Thoracic aorta (tissue), 2 donors: ENCODE results near the gene RGCC. TPM values are rescaled to one million over a fixed set of nuclear protein-coding genes. Genes with fewer than 3 reads are reported as not detected.
"Not testable (repeated sequence)": the region's sequence is repeated elsewhere in the genome, so short reads cannot be mapped to it uniquely, and the experiment has no call there.

Experiments used
- ATAC-seq: fragments of 150-250 bp; one replicate; pipeline ENCODE4 v1.8.0; 2017; ENCODE audit warnings: low read depth; ENCODE audit not compliant: insufficient number of reproducible peaks, low FRiP score
- DNase-seq: peaks from one replicate; pipeline ENCODE4 v3.0.0-alpha.2; 2020; ENCODE audit warnings: low spot score
- H3K27ac ChIP-seq, 2 donors: fragments of 200-600 bp; sonication (generic); 1 replicate in 1 of 2; 2 replicates in 1 of 2; pipeline ENCODE4 v1.5.1; 2016; ENCODE audit warnings: mild to moderate bottlenecking in 2 of 2, moderate library complexity in 2 of 2
- H3K27me3 ChIP-seq: fragments of 200-600 bp; sonication (generic); replicated peaks from 2 replicates; pipeline ENCODE4 v1.6.0; 2016; ENCODE audit warnings: mild to moderate bottlenecking; ENCODE audit not compliant: insufficient read depth
- H3K36me3 ChIP-seq: fragments of 200-600 bp; sonication (generic); one replicate; pipeline ENCODE4 v1.5.1; 2016
- H3K4me1 ChIP-seq, 2 donors: fragments of 200-600 bp; sonication (generic); 1 replicate in 1 of 2; 2 replicates in 1 of 2; pipeline versions ENCODE4 v1.5.1 to v1.6.0; 2016; ENCODE audit warnings: low read depth in 2 of 2, mild to moderate bottlenecking in 1 of 2; ENCODE audit not compliant: control insufficient read depth in 1 of 2
- H3K4me3 ChIP-seq: fragments of 200-600 bp; sonication (generic); 2 replicates; pipeline ENCODE4 v1.5.1; 2016; ENCODE audit warnings: mild to moderate bottlenecking
- H3K9me3 ChIP-seq: fragments of 200-600 bp; sonication (generic); 2 replicates; pipeline ENCODE4 v1.5.1; 2016
- CTCF ChIP-seq: fragments of 200-600 bp; sonication (generic); IDR thresholded peaks from one replicate; pipeline ENCODE4 v1.5.1; 2019; ENCODE audit warnings: antibody characterized with exemption
- total RNA-seq, 2 donors: library from RNA; depleted of rRNA; stranded (reverse); fragments of >200 nt; gene quantifications; one replicate each; pipeline versions ENCODE4 v1.1.0 to v1.2.3, GENCODE V29; 2016

Gene RGCC
- total RNA-seq, 2 donors from 2014 or later, result 93.3 to 134 TPM

- H3K9me3 ChIP-seq, result no peaks in the 10 kb centered on the region
- DNase-seq, result no peak
- no peak for TF ChIP-seq CTCF
- no peaks in the 10 kb centered on the region for H3K27me3 ChIP-seq
- H3K4me3 ChIP-seq, result no peak overlapping the region
- no peaks in the 10 kb centered on the region for H3K4me1 ChIP-seq
- no peaks in the 10 kb centered on the region for H3K36me3 ChIP-seq
- no peak for ATAC-seq
- no peak overlapping the region for H3K27ac ChIP-seq
Observed at GRCh38 chr13:41419206-41419605, 38.1 kb upstream of the RGCC start.

- Histone ChIP-seq H3K4me1 (no peaks in the 10 kb centered on the region), H3K9me3 (no peaks in the 10 kb centered on the region), H3K27me3 (no peaks in the 10 kb centered on the region), H3K4me3 (no peak overlapping the region), H3K27ac (no peak overlapping the region), H3K36me3 (no peaks in the 10 kb centered on the region)
- DNase-seq (no peak), ATAC-seq (no peak)
- no peak for TF ChIP-seq CTCF
Observed at GRCh38 chr13:41420146-41420545, 37.2 kb upstream of the RGCC start.

- not testable (repeated sequence) for H3K27ac ChIP-seq, DNase-seq, H3K4me3 ChIP-seq, H3K27me3 ChIP-seq, ATAC-seq, H3K4me1 ChIP-seq, H3K36me3 ChIP-seq, H3K9me3 ChIP-seq
Observed at GRCh38 chr13:41421330-41421729, 36.0 kb upstream of the RGCC start.

- not testable (repeated sequence) for H3K27ac ChIP-seq, H3K36me3 ChIP-seq, H3K9me3 ChIP-seq, DNase-seq, H3K27me3 ChIP-seq, H3K4me3 ChIP-seq, ATAC-seq, H3K4me1 ChIP-seq
Observed at GRCh38 chr13:41421983-41422382, 35.4 kb upstream of the RGCC start.

- H3K4me3 ChIP-seq, ATAC-seq, H3K36me3 ChIP-seq: not testable (repeated sequence)
Observed at GRCh38 chr13:41423259-41423658, 34.1 kb upstream of the RGCC start.

GRCh38 chr13:41424675-41425074 lies 32.7 kb upstream of the RGCC start:
- not testable (repeated sequence) for H3K27ac ChIP-seq, H3K9me3 ChIP-seq, H3K4me3 ChIP-seq, H3K36me3 ChIP-seq, ATAC-seq, H3K27me3 ChIP-seq, DNase-seq, H3K4me1 ChIP-seq

More at GRCh38 chr13:41423259-41423658, 34.1 kb upstream of the RGCC start:
- H3K9me3 ChIP-seq, H3K27ac ChIP-seq, DNase-seq, H3K27me3 ChIP-seq, H3K4me1 ChIP-seq: not testable (repeated sequence)

GRCh38 chr13:41426047-41426446 lies 31.3 kb upstream of the RGCC start:
- no peak for DNase-seq
- no peak overlapping the region for H3K4me3 ChIP-seq

More at GRCh38 chr13:41426047-41426446, 31.3 kb upstream of the RGCC start:
- Histone ChIP-seq H3K4me1 (peaks cover 0 to 5% of the 10 kb centered on the region in 2 donors), H3K27me3 (no peaks in the 10 kb centered on the region), H3K27ac (no peak overlapping the region), H3K36me3 (no peaks in the 10 kb centered on the region), H3K9me3 (no peaks in the 10 kb centered on the region)
- ATAC-seq, result no peak
- no peak for TF ChIP-seq CTCF
